ENCODE measurements around the gene TYSND1.
A peak's percentile ranks its signal among the peaks of the same experiment; 100 is the strongest.

TYSND1 gene

DNA sequence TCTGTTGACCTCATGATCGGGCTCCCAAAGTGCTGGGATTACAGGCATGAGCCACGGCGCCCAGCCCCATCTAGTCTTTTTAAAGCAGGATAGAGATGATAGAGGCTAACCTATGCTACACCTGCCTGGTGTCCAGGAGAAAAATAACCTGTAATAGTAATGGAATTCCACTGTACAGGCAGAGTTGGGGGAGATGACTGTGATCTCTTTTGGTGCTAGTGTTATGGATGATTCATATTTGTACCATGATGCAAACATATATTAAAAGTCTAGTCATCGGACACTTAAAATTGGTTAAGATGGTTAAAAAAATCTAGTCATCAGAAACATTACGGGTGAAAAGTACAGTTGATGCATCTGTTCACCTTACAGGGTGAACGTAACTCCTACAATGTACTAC is 29.9 kb upstream of the TYSND1 start:
- in situ Hi-C loops (cut with MboI; ENCODE audit: low sequenced_read_pairs, unreplicated experiment) = no loop called here
- TF ChIP-seq CTCF (IDR thresholded peaks at IDR 0.05; ENCODE audit: borderline replicate concordance, control extremely low read depth, extremely low read depth, insufficient read depth, missing control alignments) = no peak
- no peak for DNase-seq (ENCODE audit: low spot score)

- DNase-seq (ENCODE audit: low spot score) = no peak
- no peak for TF ChIP-seq CTCF (IDR thresholded peaks at IDR 0.05; ENCODE audit: borderline replicate concordance, control extremely low read depth, extremely low read depth, insufficient read depth, missing control alignments)
- in situ Hi-C loops (cut with MboI; ENCODE audit: low sequenced_read_pairs, unreplicated experiment) = no loop called here
Observed at GRCh38 chr10:70175516-70175915, 29.0 kb upstream of the TYSND1 start.

DNA sequence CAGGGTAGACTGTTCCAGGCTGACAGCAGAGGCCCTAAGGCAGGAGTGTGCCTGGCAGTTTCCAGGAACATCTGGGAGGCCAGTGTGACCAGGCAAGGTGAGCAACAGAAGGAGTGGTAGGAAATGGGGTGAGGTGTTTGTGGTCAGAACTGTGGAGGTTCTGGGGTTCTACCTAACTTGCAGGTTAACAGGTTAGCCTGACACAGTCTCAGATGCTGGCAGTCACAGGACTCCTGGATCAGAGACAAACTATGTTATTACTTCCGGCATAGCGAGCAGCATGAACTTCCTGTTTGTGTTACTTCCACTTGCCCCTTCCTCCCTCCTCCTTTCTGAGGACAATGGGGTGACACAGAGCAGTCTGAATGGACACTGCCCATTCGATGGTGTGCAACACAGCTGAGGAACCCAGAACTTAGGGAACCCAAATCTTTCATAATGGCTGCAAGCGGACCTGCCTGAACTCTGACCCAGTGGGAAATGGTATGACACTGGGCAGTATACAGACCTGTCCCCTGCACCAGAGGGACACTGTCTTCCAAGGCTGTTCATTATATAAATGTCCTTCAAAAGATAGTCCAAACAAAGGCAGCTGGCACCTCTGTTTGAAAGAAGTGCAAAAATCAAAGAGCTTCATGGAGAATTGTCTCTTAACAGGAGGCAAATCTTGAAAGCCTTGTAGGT is 27.7 kb upstream of the TYSND1 start:
- in situ Hi-C loops (cut with MboI; ENCODE audit: low sequenced_read_pairs, unreplicated experiment) = no loop called here
- TF ChIP-seq CTCF (IDR thresholded peaks at IDR 0.05; ENCODE audit: borderline replicate concordance, control extremely low read depth, extremely low read depth, insufficient read depth, missing control alignments) = no peak
- no peak for DNase-seq (ENCODE audit: low spot score)

- no peak for TF ChIP-seq CTCF (IDR thresholded peaks at IDR 0.05; ENCODE audit: borderline replicate concordance, control extremely low read depth, extremely low read depth, insufficient read depth, missing control alignments)
- DNase-seq (ENCODE audit: low spot score) = peak; percentile 32
- in situ Hi-C loops (cut with MboI; ENCODE audit: low sequenced_read_pairs, unreplicated experiment) = no loop called here
Observed at GRCh38 chr10:70169649-70170364, 23.3 kb upstream of the TYSND1 start.

DNA sequence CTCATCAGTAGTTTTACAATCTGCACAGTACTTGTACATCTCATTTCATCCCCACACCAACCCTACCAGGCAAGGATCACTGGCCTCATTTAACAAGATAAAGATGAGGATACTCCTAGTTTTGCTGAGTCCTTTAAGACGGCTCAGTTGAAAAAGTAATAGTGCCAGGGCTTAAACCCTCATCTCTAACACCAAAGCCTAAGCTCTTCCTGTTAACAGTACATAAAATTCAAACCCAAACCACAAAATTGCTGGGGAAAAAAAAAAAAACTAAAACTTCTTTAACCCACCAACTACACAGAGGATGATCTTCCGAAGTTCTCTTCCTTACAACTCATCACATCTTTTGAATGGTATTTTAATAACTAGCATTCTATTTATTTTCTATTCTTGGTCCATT is 22.5 kb upstream of the TYSND1 start:
- DNase-seq (ENCODE audit: low spot score) = no peak
- no peak for TF ChIP-seq CTCF (IDR thresholded peaks at IDR 0.05; ENCODE audit: borderline replicate concordance, control extremely low read depth, extremely low read depth, insufficient read depth, missing control alignments)
- in situ Hi-C loops (cut with MboI; ENCODE audit: low sequenced_read_pairs, unreplicated experiment) = no loop called here

DNA sequence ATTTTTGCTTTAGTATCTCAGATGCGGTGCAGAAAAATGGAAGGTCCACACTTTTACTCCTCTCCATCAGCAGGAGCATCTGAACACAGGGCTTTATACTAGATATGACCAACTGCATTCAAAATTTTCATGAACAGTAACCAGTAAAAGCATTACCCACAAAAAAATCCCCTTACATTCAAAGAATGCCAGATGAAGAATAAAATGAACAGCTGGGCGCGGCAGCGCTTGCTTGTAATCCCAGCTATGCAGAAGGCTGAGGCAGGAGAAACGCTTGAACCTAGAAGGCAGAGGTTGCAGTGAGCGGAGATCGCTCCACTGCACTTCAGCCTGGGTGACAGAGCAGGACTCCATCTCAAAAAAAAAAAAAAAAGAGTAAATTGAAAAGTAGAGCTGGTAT is 20.7 kb upstream of the TYSND1 start:
- in situ Hi-C loops (cut with MboI; ENCODE audit: low sequenced_read_pairs, unreplicated experiment) = no loop called here
- TF ChIP-seq CTCF (IDR thresholded peaks at IDR 0.05; ENCODE audit: borderline replicate concordance, control extremely low read depth, extremely low read depth, insufficient read depth, missing control alignments) = no peak
- DNase-seq (ENCODE audit: low spot score) = no peak
